ENCODE measurements around the gene LPP. TPM values are rescaled to one million over a fixed set of nuclear protein-coding genes. Genes with fewer than 3 reads are reported as not detected.

LPP gene
- total RNA-seq, 4 donors from 2014 or later, result 45.9 to 81.1 (median 63.0) TPM

DNA sequence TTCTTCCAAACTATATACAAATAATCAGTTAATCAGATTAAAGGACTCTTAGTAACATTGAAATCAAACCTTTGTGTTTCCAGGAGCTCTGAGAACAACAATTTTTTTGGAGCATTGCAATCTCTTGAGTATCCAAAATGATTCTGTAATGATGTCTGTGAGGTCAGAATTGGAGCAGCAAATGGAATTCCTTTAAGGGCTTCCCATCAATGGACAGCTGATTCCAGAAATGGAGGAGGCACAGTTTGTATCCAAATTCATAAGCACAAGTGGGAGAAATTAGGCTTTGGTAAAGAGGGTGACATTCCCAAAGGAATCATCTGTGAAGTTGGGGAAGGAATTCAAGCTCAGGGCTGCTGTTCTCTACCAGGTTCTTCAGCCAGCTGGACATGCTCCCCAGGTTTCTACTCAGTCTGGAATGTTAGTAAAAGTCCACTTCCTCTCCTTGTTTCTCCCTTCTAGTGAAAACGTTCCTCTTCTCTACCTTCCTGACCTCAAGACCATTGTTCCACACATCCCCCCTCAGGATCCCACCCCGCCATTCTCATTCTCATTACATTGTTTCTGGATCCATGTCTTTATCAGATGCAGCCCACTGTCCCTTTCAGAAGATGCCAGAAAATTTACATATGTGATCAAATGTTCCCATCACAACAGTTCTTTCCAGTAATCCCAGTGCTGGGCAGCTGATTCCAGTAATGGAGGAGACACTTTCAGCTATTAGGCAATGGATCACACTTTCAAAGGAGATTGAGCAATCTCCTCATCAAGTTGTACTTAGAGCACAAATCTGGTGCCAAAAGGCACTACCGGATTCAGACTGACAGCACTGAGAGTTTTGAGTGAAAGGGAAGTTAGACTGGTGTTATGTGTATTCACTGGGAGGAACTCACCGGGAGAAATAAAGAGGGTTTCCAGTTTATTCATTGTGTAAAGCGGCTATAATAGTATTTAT is 626.5 kb downstream of the LPP start:
- intact Hi-C loops (cut with DNase I; ENCODE audit: low total_unique reads), result no loop called here
- no peak overlapping the region for H3K4me3 ChIP-seq (ENCODE audit: low read depth, poor library complexity, severe bottlenecking)
- peak in 1 of 2 donors; percentile 81 for DNase-seq (ENCODE audit: low spot score in 2 of 2)
- TF ChIP-seq POLR2A (IDR thresholded peaks at IDR 0.05), result no peak
- TF ChIP-seq, protein P1, sequence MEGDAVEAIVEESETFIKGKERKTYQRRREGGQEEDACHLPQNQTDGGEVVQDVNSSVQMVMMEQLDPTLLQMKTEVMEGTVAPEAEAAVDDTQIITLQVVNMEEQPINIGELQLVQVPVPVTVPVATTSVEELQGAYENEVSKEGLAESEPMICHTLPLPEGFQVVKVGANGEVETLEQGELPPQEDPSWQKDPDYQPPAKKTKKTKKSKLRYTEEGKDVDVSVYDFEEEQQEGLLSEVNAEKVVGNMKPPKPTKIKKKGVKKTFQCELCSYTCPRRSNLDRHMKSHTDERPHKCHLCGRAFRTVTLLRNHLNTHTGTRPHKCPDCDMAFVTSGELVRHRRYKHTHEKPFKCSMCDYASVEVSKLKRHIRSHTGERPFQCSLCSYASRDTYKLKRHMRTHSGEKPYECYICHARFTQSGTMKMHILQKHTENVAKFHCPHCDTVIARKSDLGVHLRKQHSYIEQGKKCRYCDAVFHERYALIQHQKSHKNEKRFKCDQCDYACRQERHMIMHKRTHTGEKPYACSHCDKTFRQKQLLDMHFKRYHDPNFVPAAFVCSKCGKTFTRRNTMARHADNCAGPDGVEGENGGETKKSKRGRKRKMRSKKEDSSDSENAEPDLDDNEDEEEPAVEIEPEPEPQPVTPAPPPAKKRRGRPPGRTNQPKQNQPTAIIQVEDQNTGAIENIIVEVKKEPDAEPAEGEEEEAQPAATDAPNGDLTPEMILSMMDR (IDR thresholded peaks at IDR 0.05), result no peak
- WGBS, 2 donors, result 54 to 55% methylated on average over 5 of the region's 5 CpGs

DNA sequence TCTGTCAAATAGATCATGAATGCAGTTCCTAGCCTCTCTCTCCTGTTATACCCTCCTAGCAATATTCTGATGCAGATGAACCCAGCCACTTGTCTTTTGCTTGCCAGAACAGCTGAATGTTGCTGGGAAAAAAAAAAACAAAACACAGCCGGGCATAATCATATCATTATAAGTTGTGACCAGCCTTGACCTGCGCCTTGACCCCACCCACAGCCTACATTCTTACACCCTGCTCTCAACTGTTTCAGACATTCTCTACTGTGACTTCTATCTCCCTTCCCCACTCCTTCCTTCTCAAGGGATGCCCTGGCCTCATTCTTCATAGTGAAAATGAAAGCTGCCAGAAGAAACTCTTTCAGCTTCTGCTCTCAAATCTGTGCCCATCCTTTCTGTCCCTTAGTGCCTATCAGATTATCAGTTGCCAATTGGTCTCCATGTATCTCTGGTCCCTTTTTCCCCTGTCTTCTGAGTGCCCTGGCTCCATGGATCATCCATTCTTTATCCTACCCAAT is 628.7 kb downstream of the LPP start:
- TF ChIP-seq, protein P1 (IDR thresholded peaks at IDR 0.05), result no peak
- no peak for TF ChIP-seq POLR2A (IDR thresholded peaks at IDR 0.05)
- no peak overlapping the region for H3K4me3 ChIP-seq (ENCODE audit: low read depth, poor library complexity, severe bottlenecking)
- DNase-seq (ENCODE audit: low spot score in 2 of 2), result no peak
- intact Hi-C loops (cut with DNase I; ENCODE audit: low total_unique reads), result no loop called here
- WGBS, 2 donors, result 52 to 60% methylated on average over 2 of the region's 2 CpGs

DNA sequence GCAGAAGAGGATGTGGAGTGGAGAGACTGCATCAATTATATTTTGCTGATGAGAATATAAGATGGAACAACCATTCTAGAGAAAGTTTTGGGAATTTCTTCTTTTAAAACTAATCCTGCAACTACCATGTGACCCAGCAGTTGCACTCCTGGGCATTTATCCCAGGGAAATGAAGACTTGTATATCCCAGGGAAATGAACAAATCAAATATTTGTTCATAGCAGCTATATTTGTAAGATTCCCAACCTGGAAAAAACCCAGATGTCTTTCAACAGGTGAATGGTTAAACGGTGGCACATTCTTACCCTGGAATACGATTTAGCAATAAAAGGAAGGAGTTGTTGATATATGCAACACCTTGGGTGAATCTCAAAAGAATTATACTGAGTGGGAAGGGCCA is 632.5 kb downstream of the LPP start:
- H3K4me3 ChIP-seq (ENCODE audit: low read depth, poor library complexity, severe bottlenecking), result no peak overlapping the region
- TF ChIP-seq, protein P1 (IDR thresholded peaks at IDR 0.05), result no peak
- no peak for TF ChIP-seq POLR2A (IDR thresholded peaks at IDR 0.05)
- intact Hi-C loops (cut with DNase I; ENCODE audit: low total_unique reads), result no loop called here
- no peak for DNase-seq (ENCODE audit: low spot score in 2 of 2)
- 68 to 74% methylated on average over 2 of the region's 2 CpGs for WGBS, 2 donors

DNA sequence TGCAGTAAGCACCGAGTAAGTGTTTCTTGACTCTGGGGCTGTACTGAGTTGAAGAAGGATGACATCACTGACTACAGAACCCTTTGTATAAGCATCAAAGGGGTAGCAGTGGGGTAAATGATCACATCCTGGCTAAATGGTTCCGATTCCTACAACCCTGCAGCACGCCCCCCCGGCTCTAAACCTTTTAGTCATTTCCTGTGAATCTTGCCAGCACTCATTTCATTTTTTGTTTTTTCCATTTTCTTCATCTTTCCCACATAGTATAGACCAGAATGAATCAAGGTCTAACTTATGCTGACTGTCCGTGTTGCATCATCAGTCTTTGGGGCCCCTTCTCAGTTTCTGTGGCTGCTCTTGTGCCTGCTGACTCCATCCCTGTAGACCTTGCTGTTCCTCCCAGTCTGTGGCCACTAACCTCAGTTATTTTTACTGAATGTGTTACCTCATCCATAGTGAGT is 634.7 kb downstream of the LPP start:
- no peak for DNase-seq (ENCODE audit: low spot score in 2 of 2)
- no peak overlapping the region for H3K4me3 ChIP-seq (ENCODE audit: low read depth, poor library complexity, severe bottlenecking)
- intact Hi-C loops (cut with DNase I; ENCODE audit: low total_unique reads), result no loop called here
- TF ChIP-seq, protein P1 (IDR thresholded peaks at IDR 0.05), result no peak
- no peak for TF ChIP-seq POLR2A (IDR thresholded peaks at IDR 0.05)
- WGBS, 2 donors, result 64 to 67% methylated on average over 5 of the region's 5 CpGs

DNA sequence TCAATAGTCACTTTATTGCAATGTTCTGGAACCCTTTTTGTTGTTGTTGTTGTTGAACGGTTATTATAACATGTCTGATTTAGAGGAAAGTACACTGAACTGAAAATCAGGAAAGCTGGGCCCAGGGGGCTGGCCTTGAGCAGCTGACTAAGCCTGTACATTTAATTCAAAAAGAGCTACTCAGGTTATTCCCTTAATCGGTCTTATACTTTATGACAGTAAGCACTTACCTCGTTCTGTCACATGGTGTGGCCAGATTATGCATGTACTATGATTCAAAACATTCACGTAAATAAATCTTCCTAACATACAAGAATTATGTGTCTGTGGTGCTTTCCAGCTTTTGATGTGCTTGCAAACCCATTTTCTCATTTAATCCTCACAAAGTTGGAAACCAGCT is 635.3 kb downstream of the LPP start:
- TF ChIP-seq, protein P1 (IDR thresholded peaks at IDR 0.05), result no peak
- no peak for TF ChIP-seq POLR2A (IDR thresholded peaks at IDR 0.05)
- H3K4me3 ChIP-seq (ENCODE audit: low read depth, poor library complexity, severe bottlenecking), result no peak overlapping the region
- DNase-seq (ENCODE audit: low spot score in 2 of 2), result no peak
- WGBS, 2 donors, result 70 to 78% methylated on average over 4 of the region's 4 CpGs
- intact Hi-C loops (cut with DNase I; ENCODE audit: low total_unique reads), result no loop called here
